IPS-NIHi7 (cell line): ENCODE data around the gene GNB1L.

Experiments
- DNase-seq: peaks from one replicate; pipeline ENCODE4 v3.0.0; 2012; ENCODE audit warnings: mixed read lengths; ENCODE audit errors: extremely low spot score

Gene GNB1L

GRCh38 chr22:19733755-19734154 is 120.9 kb downstream of the GNB1L start:
- no peak for DNase-seq
